ENCODE data around the gene SYNE1. TPM values are rescaled to one million over a fixed set of nuclear protein-coding genes. Genes with fewer than 3 reads are reported as not detected.

SYNE1 gene
- polyA plus RNA-seq, 2 of the 4 experiments (the other 2 are of a cell fraction): 10.5 to 28.5 TPM

- ChIA-PET CTCF (no interaction called here), POLR2A (no interaction called here)
- no peak overlapping the region for H3K4me2 ChIP-seq
- WGBS (ENCODE audit: missing lambda C conversion rate): 91% methylated on average over 5 of the region's 5 CpGs
- H3K4me1 ChIP-seq: no peaks in the 10 kb centered on the region
- DNase-seq (ENCODE audit: low read depth in 1 of 2, low spot score in 1 of 2) (no peak), FAIRE-seq (no peak), ATAC-seq (no peak)
- H3K27ac ChIP-seq: no peak overlapping the region
- H3K9me3 ChIP-seq: no peaks in the 10 kb centered on the region
- H3K4me3 ChIP-seq: no peak overlapping the region
- no peak for TF ChIP-seq GATA3 (IDR thresholded peaks at IDR 0.05; ENCODE audit: borderline replicate concordance)
- no peak for TF ChIP-seq NR3C1 (IDR thresholded peaks at IDR 0.05)
- TF ChIP-seq CTCF (IDR thresholded peaks at IDR 0.05): no peak
- no peak for TF ChIP-seq PHF8 (IDR thresholded peaks at IDR 0.05; ENCODE audit: borderline replicate concordance, low read depth)
Observed at GRCh38 chr6:152308306-152308705, 328.9 kb downstream of the SYNE1 start.

GRCh38 chr6:152305672-152306071, 331.5 kb downstream of the SYNE1 start:
- no peak overlapping the region for H3K4me2 ChIP-seq
- no peak for FAIRE-seq

GRCh38 chr6:152301765-152302568, 335.2 kb downstream of the SYNE1 start:
- Histone ChIP-seq H3K4me3 (peak overlapping the region; percentile 67), H3K4me2 (peak overlapping the region; percentile 86), H3K9me3 (no peaks in the 10 kb centered on the region), H3K4me1 (0 out of 3 replicates have a peak, but pooled peaks cover 9% of the 10 kb centered on the region), H3K27ac (peak overlapping the region; percentile 70 to 83)
- 3% methylated on average over 19 of the region's 44 CpGs for WGBS (ENCODE audit: missing lambda C conversion rate)
- TF ChIP-seq MAX (IDR thresholded peaks at IDR 0.05): peak; percentile 58; the same call in 1 of the 2 replicates
- TF ChIP-seq USF2 (IDR thresholded peaks at IDR 0.05): peak; percentile 68
- TF ChIP-seq EHF (CRISPR knock-in tag; IDR thresholded peaks at IDR 0.05): no peak
- peak; percentile 34 for TF ChIP-seq CTCF (IDR thresholded peaks at IDR 0.05)
- TF ChIP-seq SMC3 (IDR thresholded peaks at IDR 0.05): peak; percentile 44
- TF ChIP-seq MYC (IDR thresholded peaks at IDR 0.05; ENCODE audit: borderline replicate concordance, low read length): no peak
- TF ChIP-seq MAFK (IDR thresholded peaks at IDR 0.05; ENCODE audit: partially characterized antibody): peak; percentile 60
- peak; percentile 56 for TF ChIP-seq POLR2A (IDR thresholded peaks at IDR 0.05; ENCODE audit: low read length)
- TF ChIP-seq RAD21 (conservative IDR thresholded peaks at IDR 0.05 in 1 of 2, IDR thresholded peaks at IDR 0.05 in 1 of 2): peak; percentile 19 to 33; a peak in 1 of 5 replicates
- peak; percentile 61 to 84 for DNase-seq (ENCODE audit: low read depth in 1 of 2, low spot score in 1 of 2)
- no peak for FAIRE-seq
- ATAC-seq: peak; percentile 99 to 100
- CTCF ChIA-PET: interaction anchor here (0.8 to 2.2 kb wide), 15 partner anchors 12 to 595 kb away, joined by 3 to 18 read pairs (median 3); no protein-coding TSS in a partner anchor
- POLR2A ChIA-PET: interaction anchor here (1.2 to 1.3 kb wide), 2 partner anchors 10 to 850 kb away, joined by 3 read pairs; partner anchors contain the start of gene RMND1

More at GRCh38 chr6:152305672-152306071, 331.5 kb downstream of the SYNE1 start:
- DNase-seq (ENCODE audit: low read depth in 1 of 2, low spot score in 1 of 2) (no peak), ATAC-seq (no peak)
- 0 out of 3 replicates have a peak, but pooled peaks cover 9% of the 10 kb centered on the region for H3K4me1 ChIP-seq
- TF ChIP-seq PHF8 (IDR thresholded peaks at IDR 0.05; ENCODE audit: borderline replicate concordance, low read depth): no peak
- no peak for TF ChIP-seq CBX8 (IDR thresholded peaks at IDR 0.05)
- no peak for TF ChIP-seq ZFP36 (IDR thresholded peaks at IDR 0.05; ENCODE audit: borderline replicate concordance, partially characterized antibody)
- no peak for TF ChIP-seq HES2 (IDR thresholded peaks at IDR 0.05)
- no peak for TF ChIP-seq SREBF2 (IDR thresholded peaks at IDR 0.05)
- no peak for TF ChIP-seq JUNB (IDR thresholded peaks at IDR 0.05)
- TF ChIP-seq KDM5A (IDR thresholded peaks at IDR 0.05): no peak
- POLR2A ChIA-PET: no interaction called here
- WGBS (ENCODE audit: missing lambda C conversion rate): 61% methylated on average over 1 of the region's 1 CpG
- CTCF ChIA-PET: interaction anchor here (1.0 to 1.1 kb wide), 3 partner anchors 13 to 33 kb away, joined by 3 to 4 read pairs (median 3); no protein-coding TSS in a partner anchor
- H3K27ac ChIP-seq: no peak overlapping the region
- H3K4me3 ChIP-seq: no peak overlapping the region
- no peaks in the 10 kb centered on the region for H3K9me3 ChIP-seq

All from A549 (cell line).